HUDEP-2 (cell line): ENCODE data around the gene RABEP1.

Experiments used
- DNase-seq, 76 experiments: peaks; one replicate each; lab custom pipeline; 2025; ENCODE audit not compliant: unreplicated experiment in 76 of 76; lab: John Stamatoyannopoulos, UW

Gene RABEP1

DNA sequence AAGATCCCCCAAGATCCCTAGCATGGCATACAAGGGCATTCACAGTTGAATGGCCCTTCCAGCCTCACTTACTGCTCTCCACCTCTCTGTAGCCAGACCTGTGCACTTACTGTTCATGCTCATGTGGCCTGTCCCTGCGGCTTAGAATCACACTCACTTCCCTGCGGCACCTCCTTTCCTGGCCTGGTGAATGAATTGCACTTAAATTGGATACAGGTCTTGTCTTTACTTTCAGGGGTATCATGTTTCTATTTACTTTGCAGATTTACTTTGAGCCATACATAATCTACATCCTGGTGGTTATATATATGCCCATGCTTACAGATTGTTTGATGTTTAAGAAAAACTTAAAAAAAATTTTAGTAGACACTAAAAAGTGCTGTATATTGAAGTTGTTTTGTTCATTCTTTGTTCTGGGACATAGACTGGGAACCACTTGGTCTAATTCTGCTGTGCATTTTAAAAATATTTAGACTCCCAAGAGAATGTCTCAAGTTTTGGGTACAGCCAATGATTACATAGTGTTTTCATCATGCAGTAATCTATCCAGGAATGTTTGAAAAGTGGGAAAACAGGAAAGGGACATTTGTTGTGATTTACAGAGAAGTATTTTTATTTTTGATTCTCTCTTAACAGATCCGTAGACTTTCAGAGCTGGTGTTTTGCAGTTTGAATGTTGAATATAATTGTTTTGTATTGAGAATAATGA, 73.5 kb downstream of the RABEP1 start:
- DNase-seq, result no peak

DNA sequence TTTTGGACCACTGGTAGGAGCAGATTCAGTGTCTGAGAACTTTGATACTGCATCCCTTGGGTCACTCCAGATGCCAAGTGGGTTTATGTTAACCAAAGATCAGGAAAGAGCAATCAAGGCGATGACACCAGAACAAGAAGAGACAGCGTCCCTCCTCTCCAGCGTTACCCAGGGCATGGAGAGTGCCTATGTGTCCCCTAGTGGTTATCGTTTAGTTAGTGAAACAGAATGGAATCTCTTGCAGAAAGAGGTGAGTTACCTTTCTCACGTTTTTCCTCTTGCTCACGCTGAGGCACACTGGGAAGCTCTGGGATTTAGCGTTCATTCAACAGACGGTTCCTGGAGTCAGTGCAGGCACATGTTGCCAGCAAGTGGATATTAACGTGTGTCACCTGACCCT, 79.3 kb downstream of the RABEP1 start:
- no peak for DNase-seq

DNA sequence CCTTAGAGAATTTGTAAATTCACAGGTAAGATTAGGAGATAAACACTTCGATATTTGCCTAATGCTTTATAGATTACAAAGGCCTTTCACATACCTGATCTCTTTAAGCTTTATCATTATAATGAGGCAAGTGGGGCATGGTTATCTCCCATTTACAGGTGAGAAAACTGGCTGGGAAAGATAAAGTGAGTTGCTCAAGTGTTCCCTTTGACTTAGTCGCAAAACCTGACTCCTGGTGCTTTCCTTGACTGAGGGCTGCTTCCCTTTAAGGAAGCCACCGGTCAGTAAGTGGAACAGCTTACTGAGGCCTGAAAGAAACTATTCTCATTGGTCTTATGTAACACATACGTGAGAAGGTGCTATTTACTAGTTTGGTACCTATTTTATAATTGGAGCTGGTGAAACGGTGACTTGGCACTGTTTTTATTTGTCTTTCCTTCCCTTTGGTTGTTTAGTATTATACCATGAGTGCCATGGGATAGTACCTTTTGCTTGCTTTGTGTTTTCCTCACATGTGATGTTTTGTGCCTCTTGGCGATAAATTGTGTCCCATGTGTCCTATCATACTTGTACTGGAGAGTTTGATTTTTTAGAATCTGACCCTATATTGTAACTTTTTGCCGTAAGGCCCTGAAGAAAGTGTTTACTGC, 80.2 kb downstream of the RABEP1 start:
- no peak for DNase-seq

DNA sequence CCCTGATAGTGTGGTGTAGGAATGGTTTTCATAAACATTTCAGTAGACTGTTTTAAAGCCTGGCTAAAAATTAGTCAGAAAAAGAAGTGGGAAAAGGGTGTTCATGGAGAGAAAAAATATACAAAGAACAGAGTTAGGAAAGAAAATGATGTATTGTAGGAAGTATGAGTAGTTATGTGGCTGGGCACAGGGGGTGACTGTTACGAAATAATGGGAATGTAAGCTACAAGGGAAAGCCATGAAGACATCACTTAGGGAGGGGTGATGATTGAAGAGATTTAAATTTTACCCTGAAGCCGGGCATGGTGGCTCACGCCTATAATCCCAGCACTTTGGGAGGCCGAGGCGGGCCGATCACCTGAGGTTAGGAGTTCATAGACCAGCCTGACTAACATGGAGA, 82.1 kb downstream of the RABEP1 start:
- DNase-seq, result no peak

DNA sequence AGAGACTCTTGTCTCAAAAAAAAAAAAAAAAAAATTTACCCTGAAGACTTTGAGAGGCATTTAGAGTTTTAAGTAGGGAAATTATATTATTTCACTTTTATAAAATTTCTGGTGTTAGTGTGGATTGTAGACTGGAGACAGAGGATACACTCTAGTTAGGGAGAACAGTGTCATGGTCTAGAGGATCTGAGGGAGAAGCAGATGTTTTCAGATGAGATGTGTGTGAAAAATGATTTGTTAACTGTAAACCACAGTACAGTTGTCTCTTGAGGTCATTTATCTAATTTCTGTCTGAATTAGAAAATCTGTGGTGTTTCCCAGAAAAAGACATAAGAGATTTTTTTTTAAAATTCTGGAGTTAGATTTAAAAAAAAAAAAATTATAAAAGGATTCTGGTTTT, 82.6 kb downstream of the RABEP1 start:
- no peak for DNase-seq

DNA sequence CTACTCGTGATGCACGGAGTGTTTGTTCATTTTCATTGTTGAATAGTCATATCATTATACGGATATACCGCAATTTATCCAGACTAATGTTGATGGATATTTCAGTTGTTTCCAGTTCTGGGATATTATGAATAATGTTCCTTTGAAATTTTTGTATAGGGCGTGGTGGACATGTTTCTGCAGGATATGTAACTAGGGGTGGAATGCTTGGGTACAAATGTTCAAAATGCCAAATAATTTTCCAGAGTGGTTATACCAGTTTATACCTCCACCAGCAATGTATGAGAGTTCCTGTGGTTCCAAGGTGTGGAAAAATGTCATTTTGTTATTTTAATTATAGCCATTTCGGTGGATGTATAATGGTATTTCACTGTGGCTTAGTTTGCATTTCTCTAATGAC, 83.7 kb downstream of the RABEP1 start:
- no peak for DNase-seq

DNA sequence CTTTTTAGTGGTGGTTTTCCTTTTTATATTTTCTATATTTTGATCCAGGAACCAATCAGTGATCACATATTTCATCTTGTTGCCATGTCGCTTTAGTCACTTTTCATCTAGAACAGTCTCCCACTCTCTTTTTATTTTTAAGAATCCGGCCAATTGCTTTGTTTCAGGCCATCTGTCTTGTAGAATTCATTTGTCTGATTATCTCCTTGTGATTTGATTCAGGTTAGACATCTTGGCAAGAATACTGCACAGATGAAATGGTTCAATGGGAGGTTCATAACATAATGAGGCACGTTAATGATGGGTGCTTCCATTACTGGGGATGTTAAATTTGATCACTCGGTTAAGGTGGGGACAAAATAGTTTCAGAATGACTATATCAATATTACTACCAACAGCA, 88.3 kb downstream of the RABEP1 start:
- no peak for DNase-seq

DNA sequence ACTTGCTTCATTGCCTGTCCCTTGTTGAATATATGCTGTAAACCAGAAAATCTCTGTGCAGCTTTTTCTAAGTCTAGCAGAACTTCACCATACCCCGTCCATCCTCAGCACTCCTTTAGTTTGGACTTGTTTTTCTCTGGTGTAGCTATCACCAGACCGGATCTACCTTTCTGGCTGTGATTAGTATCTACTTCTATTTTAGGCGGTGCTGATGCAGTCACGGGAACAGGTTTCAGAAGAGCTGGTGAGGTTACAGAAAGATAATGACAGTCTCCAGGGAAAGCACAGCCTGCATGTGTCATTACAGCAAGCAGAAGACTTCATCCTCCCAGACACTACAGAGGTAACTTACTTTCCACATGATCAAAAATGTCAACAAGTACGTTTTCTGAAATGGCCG, 91.0 kb downstream of the RABEP1 start:
- DNase-seq, result no peak

DNA sequence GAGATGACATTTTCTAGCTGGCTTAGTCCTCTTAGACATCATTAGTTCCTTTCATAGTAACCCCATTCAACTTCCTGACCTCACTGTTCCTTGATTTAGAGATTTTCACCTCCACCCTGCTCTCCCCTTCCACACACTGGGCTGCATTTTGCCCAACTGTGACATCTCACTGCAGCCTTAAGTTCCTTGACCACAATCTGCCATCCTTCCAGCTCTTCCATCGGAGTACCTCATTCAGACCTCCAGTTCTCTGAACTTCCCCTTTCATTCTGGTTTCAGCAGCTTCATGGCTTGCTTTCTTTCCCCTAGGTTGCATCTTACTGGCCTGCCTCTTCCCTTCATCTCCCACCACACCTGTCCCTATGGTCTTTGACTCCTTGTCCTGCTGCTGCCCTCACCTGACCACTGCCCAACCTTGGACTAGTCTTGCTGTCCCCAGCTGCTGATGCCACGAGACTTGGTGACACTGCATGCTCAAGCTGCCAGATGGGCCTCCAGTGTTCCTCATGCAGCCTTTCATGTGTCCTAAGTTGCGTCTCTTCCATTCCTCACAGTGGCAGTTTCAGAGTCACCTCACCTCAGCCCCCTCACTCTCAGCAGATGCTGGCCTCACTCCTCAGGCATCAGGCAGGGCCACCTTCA, 96.6 kb downstream of the RABEP1 start:
- no peak for DNase-seq

DNA sequence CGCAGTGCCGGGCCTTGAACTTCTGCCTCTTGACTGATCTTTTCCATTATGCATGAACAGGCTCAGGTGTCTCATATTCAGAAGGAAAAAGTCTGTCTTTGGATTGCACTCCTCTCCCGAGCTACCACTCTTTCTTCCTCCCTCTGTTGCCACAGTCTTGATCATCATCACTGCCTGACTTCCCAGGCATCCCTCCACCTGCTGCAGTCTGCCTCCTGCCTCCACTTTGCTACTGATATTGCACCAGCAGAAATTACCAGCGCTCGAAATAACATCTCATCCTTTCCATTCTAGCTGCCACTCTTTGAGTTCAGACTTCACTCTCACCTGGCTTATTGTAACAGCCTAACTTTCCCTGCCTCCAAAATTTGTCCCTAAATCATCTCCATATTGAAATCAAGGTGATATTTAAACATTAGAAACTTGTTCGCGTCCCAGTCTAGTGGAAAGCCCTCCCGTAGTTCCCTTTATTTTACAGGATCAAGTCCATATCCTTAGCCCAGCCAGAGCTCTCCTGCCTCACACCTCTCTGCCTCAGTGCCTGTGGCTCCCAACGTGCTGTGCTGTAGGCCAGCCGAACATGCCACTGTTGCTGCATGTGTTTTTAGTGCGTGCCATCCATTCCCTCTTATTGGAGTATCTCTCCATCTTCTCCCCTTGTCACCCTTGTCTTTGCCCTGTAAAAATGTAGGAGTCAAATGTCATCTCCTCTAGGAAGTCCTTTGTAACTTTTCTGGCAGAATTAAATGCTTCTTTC, 97.4 kb downstream of the RABEP1 start:
- no peak for DNase-seq

DNA sequence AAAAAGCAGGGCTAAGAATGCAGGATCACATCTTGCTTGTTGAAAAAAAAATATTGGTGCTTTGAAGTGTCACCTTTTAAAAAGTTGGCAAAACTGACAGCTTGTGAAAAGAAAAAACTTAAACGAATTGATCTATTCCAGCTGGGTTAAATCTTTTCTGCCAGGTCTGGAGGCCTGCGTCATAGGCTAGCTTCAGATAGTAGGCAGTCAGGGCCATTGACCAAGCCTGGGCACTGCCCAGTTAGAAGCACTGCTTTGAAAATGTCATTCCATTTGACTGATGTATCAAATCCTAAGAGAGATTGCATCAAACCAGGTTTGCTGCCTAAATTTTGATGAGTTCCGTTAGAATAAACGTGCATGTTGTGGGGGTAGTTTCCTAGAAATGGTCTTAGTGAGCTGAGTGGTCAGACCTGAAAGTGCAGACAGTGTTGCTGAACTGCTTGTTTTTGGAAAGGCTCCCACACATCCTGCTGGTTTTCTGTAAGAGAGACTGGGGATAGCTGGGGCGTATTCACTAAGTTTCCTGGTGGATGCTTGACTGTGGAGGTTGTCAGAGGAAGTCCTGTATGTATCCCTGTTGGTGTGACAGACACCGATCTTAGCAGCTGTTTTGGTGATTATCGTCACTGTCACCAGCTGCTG, 98.5 kb downstream of the RABEP1 start:
- no peak for DNase-seq

DNA sequence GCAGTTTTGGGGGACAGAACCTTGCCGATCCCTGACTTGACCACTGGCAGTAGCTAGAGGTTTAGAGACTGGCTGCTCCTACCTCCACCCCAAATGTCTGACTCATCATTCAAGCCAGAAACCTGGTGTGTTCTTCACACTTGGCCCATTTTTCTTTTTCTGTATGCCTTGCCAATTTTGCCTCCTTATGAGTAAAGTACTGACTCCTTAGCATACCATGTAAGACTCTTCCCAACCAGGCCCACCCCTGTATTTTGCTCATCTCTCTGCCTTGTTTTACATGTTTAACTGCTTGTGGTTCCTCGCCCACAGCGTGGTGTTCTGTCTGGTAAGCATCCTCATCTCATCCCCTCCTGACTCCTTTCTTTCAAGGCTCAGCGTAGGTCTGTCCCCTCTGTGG, 99.5 kb downstream of the RABEP1 start:
- DNase-seq, result no peak

DNA sequence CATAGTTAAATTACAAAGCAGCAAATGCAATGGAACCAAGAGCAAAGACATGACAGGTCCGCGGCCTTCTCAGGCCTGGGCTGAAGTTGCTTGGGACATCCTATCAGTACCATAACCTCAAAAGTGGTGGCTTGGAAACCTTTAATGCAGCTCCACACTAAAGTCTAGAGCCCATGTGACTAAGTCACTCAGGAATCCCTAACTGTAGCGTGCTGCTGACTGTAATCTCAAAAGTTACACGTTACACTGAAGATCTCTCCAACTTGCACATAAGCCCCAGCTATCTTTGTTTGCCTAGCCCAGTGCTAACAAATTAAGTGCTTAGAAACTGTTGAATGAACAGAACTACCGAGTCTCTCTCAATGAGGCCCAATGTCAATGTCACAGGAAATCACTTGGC, 109.6 kb downstream of the RABEP1 start:
- DNase-seq, result no peak

DNA sequence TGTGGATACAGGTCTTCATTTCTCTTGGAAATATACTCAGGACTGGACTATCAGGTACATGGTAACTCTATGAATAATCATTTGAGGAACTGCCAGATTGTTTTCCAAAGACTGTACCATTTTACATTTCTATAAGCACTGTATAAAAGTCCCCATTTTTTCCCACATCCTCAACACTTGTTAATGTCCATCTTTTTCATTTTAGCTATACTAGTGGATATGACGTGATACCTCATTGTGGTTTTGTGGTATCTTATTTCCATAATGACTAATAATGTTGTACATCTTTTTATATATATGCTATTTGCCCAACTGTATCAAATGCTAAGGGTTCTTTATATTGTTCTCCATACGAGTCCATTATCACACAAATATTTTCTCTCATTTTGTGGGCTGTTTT, 114.5 kb downstream of the RABEP1 start:
- no peak for DNase-seq

DNA sequence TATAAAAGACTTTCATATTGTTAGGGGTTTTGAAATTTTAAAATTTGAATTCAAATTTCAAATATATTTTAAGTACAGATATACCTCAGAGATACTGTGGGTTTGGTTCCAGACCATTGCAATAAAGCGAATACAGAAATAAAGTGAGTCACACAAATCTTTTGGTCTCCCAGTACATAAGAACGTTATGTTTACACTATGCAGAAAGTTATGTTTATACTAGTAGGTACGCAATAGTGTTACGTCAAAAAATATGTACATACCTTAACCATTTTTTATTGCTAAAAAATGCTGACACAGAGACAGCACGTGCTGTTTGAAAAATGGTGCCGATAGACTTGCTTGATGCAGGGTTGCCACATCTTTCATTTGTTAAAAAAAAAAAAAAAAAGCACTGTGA, 117.7 kb downstream of the RABEP1 start:
- no peak for DNase-seq

DNA sequence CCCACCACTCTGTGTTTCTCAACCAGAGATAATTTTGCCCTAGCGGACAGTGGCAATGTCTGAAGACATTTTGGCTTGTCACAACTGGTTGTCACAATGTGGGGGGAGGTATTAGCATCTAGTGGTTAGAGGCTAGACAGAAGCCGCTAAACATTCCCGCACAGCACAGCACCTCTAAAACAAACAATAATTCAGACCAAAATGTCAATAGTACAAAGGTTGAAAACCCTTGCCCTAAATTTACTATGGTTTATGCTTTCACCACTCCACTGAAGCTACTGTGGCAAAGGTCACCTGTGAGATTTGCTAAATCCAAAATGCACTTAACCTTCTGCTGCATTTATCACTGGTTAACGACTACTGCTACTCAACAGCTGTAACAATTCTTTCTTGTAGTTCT, 123.3 kb downstream of the RABEP1 start:
- no peak for DNase-seq

DNA sequence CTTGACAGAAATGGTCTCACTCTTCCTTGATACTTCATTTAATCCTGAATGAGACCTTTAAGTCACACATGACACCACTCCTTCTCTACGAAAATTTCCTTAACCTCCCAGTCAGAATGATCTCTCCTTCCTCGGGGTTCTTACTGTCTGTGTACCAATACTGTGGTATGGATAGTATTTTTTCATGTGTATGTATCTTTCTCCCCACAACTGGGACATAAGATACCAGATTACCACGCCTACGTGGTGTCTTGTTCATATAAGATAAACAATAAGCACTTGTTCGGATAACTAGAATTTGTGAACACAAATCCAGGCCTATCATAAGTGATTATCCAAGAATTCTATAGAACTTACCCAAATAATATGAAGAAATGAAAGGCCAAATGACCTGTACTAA, 126.1 kb downstream of the RABEP1 start:
- no peak for DNase-seq

DNA sequence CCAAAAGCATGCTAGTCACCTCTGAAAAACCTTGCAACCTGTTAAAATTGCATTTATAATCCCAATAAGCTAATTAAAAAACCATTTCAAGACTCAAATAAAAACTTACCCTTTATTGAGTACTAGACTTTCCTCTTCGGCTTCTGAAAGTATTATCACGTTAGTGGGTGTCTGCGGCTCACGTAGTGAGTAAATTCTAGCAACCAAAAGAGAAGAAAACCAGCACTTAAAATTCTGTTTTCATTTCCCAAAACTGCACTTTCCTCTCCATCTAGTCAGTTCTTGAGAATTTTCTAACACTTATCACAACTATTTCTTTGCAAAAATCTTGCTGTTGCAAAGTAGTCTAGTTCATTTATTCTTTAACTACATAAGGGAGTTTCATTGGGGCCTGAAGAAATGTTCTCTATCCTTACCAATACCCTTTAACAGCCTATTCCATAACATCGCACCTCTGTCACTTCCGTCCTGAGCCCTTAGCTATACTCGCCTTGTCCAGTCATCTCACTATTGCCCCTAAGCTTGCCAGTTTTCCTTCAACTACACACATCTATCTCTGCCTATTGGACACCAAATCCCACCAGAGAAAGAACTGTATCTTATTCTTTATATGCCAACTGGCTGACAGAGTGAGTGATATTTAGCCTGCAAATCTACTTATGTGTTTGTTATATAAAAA, 128.6 kb downstream of the RABEP1 start:
- DNase-seq, result no peak

DNA sequence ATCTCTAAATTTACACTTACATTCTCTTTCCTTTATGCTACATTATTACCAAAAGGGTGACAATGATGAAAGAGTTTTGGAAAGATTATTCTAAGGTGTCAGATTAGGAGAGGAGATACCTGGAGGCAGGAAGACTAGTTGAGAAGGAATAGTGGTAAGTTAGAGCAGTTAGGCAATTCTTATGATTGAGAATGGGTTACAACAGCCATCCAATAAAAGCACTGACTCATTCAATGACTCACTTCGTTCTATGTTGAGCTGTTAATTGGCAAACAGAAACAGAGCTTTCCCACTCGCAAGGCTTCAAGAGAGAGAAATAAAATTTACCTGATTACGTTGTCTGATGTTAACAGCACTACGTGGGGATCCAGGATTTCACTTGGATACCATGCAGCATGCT, 131.6 kb downstream of the RABEP1 start:
- DNase-seq, result no peak

DNA sequence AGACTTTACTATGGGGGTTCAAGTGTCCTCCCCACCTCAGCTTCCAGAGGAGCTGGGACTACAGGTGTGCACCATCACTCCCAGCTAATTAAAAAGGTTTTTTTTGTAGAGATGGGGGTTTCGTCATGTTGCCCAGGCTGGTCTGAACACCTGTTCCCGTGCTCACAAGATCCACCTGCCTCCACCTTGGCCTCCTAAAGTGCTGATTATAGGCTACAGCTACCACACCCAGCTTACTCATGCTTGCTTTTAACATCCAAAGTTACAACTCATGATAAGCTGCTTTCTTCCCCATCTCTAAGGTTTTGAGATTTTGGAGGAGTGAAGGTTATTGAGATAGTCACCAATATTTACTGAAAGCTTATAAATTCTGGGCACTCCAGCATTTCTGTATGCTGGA, 134.8 kb downstream of the RABEP1 start:
- DNase-seq, result no peak
